ENCODE measurements around the gene PTMS.

PTMS gene

GRCh38 chr12:6771509-6772330, 5.6 kb downstream of the PTMS start:
- no peak for DNase-seq (ENCODE audit: low read depth in 3 of 3, low spot score in 1 of 3)

GRCh38 chr12:6772331-6772695, 6.2 kb downstream of the PTMS start, which contains the start of gene LAG3:
Gene LAG3, plus strand, starts transcription at chr12:6772520. Its CDS starts 333 bp downstream, at chr12:6772853.
- DNase-seq (ENCODE audit: low read depth in 3 of 3, low spot score in 1 of 3), result no peak

- DNase-seq (ENCODE audit: low read depth in 3 of 3, low spot score in 1 of 3), result no peak
These were observed 6.8 kb downstream of the PTMS start for GRCh38 chr12:6772726-6773589.

- DNase-seq (ENCODE audit: low read depth in 3 of 3, low spot score in 1 of 3), result no peak
These were observed 7.6 kb downstream of the PTMS start for GRCh38 chr12:6773590-6774351.

- DNase-seq (ENCODE audit: low read depth in 3 of 3, low spot score in 1 of 3), result no peak
These were observed 8.4 kb downstream of the PTMS start for GRCh38 chr12:6774499-6775062.

GRCh38 chr12:6775185-6776174, 9.3 kb downstream of the PTMS start:
- DNase-seq (ENCODE audit: low read depth in 3 of 3, low spot score in 1 of 3), result no peak

- no peak for DNase-seq (ENCODE audit: low read depth in 3 of 3, low spot score in 1 of 3)
These were observed 11.2 kb downstream of the PTMS start for GRCh38 chr12:6777386-6777785.

GRCh38 chr12:6778217-6778573, 12.0 kb downstream of the PTMS start:
- DNase-seq (ENCODE audit: low read depth in 3 of 3, low spot score in 1 of 3), result no peak

GRCh38 chr12:6778574-6779550, 12.7 kb downstream of the PTMS start:
- DNase-seq (ENCODE audit: low read depth in 3 of 3, low spot score in 1 of 3), result peak; percentile 71 to 76 (median 75)

- DNase-seq (ENCODE audit: low read depth in 3 of 3, low spot score in 1 of 3), result no peak
These were observed 13.7 kb downstream of the PTMS start for GRCh38 chr12:6779708-6780432.

GRCh38 chr12:6780573-6780972, 14.4 kb downstream of the PTMS start:
- DNase-seq (ENCODE audit: low read depth in 3 of 3, low spot score in 1 of 3), result no peak

GRCh38 chr12:6782119-6782518, 16.0 kb downstream of the PTMS start:
- no peak for DNase-seq (ENCODE audit: low read depth in 3 of 3, low spot score in 1 of 3)

- no peak for DNase-seq (ENCODE audit: low read depth in 3 of 3, low spot score in 1 of 3)
These were observed 16.8 kb downstream of the PTMS start for GRCh38 chr12:6782850-6783566.

GRCh38 chr12:6783828-6784227, 17.7 kb downstream of the PTMS start:
- DNase-seq (ENCODE audit: low read depth in 3 of 3, low spot score in 1 of 3), result no peak

- DNase-seq (ENCODE audit: low read depth in 3 of 3, low spot score in 1 of 3), result no peak
These were observed 18.1 kb downstream of the PTMS start for GRCh38 chr12:6784296-6784695.

GRCh38 chr12:6784761-6785160, 18.6 kb downstream of the PTMS start:
- no peak for DNase-seq (ENCODE audit: low read depth in 3 of 3, low spot score in 1 of 3)

GRCh38 chr12:6786416-6787094, 20.4 kb downstream of the PTMS start:
- no peak for DNase-seq (ENCODE audit: low read depth in 3 of 3, low spot score in 1 of 3)
